Measurements from ENCODE around the gene ANKRD36B.
"Not testable (repeated sequence)": the region's sequence is repeated elsewhere in the genome, so short reads cannot be mapped to it uniquely, and the experiment has no call there.

The ANKRD36B gene

DNA sequence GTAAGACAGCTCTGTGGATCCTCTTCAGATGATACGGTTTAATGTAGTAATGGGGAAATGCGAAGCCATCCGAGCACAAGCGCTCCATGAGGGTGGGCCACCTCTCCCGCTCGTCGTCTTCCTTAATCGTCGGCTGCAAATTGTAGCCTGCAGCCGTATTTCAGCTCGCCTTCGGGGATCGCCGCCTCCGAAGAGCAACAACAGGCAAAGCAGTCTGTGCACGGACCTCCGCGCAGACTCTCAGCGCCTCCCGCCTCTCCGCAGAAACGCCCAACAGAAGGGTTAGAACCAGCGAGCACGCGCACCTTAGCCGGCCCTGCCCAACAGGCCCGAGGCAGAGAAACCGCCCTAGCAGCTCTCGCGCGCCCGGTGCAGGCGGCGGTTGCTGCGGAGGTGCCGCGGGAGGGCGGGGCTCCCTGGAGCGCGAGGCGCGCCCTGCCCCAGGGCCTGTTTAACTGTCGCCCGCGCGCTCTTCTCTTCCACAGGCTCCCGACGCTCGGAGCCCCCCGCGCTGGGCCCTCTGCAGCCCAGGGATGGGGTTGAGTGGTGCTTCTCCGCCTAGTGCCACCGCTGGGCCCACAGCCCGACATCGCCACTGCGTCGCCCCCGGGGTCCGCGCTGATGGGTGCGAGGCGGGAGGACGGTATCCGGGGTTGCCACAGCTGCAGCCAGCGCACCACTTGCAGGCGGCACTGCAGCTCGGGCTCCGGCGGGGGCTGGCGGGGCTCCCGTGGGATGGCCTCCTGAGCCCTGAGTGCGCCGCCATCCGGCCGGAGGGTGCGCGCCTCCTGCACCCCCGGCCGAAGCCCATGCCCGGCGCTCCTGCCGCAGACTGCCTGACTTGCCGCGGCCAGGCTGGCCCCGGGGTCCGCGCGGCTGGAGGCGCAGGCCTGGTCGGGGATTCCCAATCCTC is at the start of gene ANKRD36B:
ANKRD36B (minus strand) TSS at position 280 of the 913 bp plus-strand sequence; CDS start at position 88, 192 bp downstream.
- peak; percentile 3 for DNase-seq (ENCODE audit: low spot score)

DNA sequence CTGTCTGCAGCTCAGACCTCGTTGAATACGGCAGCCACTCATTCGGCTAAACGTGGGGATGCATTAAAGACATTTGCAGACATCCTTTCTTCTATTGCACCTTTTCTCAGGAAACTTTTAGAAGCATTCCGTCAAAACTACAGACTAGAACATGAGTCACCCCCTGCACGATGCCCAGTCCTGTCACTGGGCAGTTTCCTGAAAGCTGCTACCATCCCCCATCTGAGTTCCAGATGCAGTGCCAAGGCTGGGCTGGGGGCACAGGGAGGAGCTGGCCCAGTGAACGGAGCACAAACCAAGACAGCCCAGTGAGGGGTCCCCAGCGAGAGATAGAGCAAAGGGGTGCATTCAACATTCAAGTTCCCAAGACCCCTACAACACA is 36.4 kb upstream of the ANKRD36B start:
- not testable (repeated sequence) for DNase-seq (ENCODE audit: low spot score)

DNA sequence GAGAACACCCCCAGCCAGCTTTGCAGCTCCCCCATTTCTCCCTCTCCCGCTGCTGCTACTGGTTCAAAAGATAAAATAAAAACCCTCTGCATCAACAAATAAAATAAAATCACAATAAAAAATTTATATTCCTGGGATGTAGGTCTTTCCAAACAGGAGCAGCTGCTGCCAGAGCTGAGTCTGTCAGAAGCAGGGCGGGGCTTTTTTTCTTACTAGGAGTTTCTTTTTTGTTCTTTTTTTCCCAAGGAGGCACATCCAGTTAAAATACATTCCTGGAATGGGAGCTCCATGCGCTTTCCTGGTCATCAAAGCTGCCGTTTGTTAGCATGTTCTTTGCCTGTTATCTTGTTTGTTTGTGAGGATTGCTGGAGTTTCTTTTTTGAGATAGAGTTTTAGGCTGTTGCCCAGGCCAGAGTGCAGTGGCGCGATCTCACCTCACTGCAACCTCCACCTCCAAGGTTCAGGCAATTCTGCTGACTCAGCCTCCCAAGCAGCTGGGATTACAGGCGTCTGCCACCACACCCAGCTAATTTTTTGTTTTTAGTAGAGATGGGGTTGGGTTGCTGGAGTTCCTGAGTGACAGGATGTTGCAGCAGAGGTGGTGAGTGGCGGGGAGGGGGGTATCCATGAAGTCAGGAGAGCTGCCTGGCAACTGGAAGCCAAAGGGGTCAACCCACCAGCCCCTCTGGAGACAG is 35.8 kb upstream of the ANKRD36B start:
- DNase-seq (ENCODE audit: low spot score) = not testable (repeated sequence)

DNA sequence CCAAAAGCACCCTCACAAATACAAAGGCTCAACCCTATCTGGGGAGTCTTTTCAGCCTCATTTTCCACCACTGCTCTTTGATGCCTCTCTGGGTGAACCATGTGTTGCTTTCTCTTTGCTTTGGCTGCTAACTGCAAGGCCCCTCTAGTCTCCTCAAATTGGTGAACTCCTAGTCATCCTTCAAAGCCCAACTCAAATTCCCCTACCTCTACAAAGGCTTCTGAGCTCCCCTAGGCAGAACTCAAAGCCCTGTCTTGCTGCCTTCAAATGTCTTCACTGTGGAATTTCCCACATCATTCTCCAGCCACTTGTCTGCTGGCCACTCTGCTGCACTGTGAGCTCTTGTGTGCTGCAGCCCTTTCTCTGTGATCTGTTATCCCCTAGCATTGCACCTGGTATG is 33.3 kb upstream of the ANKRD36B start:
- not testable (repeated sequence) for DNase-seq (ENCODE audit: low spot score)

DNA sequence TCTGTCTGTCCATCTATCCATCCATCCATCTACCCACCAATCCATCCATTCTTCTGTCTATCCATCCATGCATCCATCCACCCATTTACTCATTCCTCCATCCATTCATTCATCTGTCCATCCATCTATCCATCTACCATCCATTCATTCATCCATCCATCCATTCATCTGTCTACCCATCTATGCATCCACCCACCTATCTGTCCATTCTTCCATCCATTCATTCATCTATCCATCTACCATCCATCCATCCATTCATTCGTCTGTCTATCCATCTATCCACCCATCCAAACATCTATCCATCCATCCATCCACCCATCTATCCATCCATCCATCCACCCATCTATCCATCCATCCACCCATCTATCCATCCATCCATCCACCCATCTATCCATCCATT is 30.8 kb upstream of the ANKRD36B start:
- DNase-seq (ENCODE audit: low spot score) = not testable (repeated sequence)

DNA sequence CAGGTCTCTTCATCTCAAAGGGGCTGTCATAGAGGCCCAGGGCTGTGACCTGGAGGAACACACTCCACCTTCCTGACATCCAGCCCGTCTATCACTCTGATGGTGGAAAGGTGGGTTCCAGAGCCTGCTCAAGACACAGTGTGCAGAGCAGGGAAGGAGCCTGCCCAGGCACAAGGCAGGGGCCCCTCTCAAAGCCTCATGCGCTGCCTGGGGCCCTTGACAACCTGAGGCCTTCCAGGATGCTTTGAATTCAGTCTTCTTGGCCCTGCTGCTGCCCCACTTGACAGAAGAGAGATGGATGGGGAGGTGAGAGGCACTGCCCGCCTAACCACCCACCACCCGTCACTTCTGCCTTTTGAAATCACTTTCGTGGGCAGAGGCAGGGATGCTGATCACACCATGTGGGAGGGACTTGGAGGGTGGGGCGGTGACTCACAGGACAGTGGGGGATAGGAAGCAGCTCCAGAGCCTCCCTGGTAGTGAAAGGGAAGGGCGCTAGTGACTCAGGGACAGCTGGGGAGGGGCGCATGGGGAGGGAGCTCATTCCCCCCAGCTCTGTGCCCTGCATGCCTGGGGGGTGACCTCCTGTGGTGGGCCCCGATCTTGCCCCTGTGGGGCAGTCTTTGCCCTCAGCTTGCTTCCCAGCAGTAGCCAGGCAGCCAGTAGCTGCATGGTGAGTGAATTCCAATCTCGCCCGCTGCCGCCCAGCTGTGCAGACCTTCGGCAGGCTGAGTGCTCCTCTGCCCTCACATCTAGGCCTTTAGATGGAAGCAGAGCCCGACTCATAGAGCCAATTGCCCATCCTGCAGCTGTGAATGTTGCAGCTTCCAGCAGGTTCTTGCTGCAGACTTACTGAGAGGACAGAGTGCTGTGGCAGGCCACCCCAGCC is 29.5 kb upstream of the ANKRD36B start:
- DNase-seq (ENCODE audit: low spot score) = not testable (repeated sequence)

DNA sequence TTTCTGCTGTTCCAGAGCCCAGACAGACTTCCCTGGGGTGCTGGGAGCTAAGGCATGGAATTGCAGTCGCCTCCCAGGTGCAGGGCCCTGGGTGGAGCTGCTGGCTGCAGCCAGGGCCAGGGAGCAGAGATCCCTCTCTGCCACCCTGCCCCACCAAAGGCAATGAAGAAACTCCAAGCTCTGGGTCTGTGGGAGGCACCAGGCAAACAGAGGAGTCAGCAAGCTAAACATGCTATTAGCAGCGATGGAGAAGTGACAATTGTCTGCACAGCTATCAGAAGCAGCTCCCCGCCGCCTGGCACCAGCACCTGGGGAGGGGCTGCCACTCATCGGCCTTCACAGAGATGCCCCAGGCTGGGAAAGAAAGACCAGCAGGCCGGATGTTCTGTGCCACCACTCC is 28.2 kb upstream of the ANKRD36B start:
- DNase-seq (ENCODE audit: low spot score) = no peak

DNA sequence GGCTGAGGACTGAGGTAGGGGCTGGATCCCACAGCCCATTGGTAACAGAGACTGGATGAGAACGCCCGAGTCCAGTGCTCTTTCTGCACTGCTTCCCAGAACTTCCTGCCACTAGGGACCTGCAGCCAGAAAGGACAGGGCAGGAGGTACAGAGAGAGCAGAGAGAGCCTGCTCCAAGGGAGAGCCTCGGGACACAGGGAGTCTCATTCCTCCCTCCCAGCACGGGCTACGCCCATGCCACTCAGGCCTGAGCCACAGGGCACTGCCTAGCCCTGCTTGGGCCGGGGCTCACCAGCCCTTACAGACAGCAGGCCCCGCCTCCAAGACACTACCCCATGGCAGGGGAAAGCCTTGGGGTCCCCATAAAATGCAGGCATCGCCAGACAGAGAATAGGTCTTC is 26.1 kb upstream of the ANKRD36B start:
- DNase-seq (ENCODE audit: low spot score) = not testable (repeated sequence)

DNA sequence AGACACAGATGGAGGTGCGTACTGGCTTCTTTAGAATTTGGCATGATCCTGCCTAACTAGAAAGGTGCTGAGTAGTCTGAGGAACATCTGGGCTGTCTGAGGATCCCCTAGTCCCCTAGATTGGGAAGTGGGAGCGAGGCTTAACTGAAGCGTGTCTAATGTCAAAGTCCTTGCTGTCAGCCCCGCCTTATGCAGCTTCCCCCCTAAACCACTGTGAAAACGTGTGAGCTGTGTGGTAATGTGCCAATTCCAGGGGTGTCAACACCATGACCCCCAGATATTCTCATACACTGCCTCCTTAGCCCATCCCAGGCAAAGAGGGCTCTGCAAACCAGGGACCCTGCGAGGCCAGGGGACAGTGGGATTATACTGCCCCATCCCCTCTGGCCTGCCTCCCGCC is 22.2 kb upstream of the ANKRD36B start:
- not testable (repeated sequence) for DNase-seq (ENCODE audit: low spot score)

DNA sequence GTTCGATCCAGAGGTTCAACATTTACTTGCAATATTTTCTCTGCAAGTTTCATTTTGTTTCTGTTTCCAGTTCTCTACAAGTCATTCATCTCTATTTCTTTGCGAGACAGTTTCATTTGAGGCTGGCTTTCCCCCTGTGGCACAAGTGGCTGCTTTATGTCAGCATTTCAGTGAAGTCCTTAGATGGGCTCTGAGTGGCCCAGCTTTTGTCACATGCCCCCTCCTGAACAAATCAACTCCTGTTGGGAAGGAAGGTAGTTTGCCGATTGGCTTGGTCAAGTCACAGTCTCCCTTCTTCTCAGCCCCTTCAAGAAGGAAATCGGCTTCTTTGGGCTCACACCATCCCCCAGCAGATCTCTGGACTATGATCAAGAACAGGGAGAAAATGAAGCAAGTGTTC is 19.1 kb upstream of the ANKRD36B start:
- DNase-seq (ENCODE audit: low spot score) = not testable (repeated sequence)

DNA sequence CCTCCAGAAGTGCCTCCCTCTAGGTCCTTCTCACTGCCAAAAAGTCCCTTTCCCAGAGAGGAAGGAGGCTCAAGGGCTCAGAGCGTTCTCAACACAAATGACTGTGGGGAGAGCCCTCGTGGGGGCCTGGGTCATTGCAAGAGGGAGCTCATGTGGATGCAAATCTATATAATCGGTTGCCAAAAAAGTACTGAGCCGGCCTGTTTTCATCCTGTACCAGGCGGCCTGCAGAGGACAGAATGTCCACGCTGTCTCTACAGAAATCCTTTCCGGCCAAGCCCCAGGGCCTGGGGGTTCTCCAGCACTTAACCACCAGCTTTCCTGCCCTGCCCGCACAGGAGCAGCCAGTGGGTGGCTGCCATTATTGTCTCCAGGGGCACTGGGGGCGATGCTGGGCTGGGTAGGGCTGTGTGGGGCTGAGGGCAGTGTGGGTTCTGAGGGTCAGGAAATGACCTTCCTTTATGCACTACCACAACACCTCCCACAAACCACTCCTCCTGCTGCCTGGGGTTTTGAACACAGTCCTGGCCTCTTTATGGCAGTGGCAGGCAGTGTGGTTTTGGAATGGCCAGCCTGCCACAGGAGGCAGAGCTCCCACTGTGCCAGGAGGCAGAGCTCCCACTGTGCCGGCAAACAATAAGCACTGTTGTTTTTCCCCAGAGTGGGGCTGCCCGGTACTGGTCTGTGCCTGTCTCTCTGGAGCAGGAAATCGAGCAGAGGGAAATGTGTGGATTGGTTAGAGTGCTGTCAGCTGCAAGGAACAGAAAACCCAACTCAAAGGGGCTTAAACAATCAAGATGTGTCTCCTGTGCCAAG is 16.1 kb upstream of the ANKRD36B start:
- not testable (repeated sequence) for DNase-seq (ENCODE audit: low spot score)

DNA sequence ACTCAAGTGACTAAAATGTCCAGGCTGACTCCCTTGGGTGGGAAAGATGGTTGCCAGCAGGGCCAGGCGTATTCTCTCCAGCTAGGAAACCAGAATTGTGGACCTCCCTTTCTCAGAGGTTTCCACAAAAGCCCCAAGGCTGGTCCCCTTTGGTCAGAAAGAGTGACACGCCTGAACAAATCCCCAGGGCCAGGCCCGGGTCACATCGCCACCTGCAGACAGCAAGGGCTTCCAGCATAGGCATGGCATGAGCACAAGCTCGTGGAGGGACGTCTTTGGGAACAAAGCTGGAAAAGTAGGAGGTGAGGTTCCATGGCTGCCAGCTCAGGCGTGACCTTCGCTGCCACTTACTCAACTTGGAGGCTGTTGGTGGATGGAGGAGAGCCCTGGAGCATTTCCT is 15.4 kb upstream of the ANKRD36B start:
- not testable (repeated sequence) for DNase-seq (ENCODE audit: low spot score)

DNA sequence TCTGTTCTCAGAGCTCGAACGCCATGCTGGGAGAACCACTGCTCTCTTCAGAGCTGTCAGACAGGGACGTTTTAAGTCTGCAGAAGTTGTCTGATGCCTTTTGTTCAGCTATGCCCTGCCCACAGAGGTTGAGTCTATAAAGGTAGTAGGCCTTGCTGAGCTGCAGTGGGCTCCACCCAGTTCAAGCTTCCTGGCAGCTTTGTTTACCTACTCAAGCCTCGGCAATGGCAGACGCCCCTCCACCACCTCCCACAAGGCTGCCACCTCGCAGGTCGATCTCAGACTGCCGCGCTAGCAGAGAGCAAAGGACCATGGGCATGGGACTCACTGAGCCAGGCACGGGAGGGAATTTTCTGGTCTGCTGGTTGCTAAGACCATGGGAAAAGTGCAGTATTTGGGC is 11.9 kb upstream of the ANKRD36B start:
- not testable (repeated sequence) for DNase-seq (ENCODE audit: low spot score)

DNA sequence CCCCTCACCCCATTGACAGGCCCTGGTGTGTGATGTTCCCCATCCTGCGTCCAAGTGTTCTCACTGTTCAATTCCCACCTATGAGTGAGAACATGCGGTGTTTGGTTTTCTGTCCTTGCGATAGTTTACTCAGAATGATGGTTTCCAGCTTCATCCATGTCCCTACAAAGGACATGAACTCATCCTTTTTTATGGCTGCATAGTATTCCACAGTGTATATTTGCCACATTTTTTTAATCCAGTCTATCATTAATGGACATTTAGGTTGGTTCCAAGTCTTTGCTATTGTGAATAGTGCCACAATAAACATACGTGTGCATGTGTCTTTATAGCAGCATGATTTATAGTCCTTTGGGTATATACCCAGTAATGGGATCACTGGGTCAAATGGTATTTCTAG is 6.5 kb upstream of the ANKRD36B start:
- not testable (repeated sequence) for DNase-seq (ENCODE audit: low spot score)

DNA sequence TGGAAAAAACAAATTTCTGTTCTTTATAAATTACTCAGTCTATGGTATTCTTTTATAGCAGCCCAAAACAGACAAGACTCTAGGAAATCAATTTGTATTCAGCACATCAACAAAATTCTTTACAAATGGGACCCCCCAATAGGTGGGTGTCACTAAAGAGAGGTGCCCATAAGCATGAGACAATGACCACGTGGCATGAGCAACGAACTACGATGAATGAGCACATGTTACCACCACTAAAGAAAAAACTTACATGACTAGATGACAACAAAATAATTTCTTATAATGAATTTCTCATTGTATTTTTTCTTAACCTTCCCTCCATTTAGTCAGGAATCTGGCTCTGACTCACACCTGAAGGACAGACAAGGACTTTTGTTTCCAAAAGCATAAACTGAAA is 3.8 kb upstream of the ANKRD36B start:
- not testable (repeated sequence) for DNase-seq (ENCODE audit: low spot score)

DNA sequence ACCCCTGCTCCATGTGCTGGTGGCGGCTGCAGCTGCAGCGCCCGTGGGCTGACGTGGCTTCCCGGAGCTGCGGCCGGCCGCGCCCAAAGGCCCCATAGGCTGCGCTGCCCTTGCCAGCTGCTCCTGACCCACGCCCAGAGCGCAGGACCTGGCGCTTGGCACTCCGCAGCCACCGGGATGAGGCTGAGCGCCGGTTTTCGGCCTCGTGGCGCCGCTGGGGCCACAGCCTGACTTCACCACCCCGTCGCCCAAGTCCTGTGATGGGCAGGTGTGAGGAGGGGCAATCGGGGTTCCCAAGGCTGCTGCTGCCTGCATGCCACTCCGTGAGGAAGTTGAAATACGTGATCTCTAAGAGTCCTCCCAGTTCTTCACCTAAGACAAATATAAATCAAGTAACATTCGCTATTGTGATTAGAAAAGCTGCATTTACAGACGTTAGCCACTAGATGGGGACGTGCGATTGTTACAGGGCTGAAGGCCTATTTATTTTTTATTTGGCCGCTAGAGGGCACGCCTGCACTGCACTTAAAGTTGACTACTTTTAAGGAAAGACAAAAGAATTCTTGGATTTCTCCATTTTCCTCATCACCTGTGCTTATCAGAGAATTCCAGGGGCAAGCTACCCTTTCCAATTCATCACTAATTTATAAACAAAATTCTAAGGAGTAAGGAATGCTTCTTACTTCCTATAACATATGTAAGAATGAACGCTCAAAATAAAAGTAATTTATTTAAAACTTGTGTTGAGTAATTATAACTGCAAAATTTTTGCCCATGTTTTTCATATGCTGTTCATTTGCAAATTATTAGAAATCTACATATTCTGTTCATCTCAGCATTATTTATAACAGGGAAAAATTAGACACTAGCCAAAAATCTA is 1.1 kb upstream of the ANKRD36B start:
- DNase-seq (ENCODE audit: low spot score) = peak; percentile 17

DNA sequence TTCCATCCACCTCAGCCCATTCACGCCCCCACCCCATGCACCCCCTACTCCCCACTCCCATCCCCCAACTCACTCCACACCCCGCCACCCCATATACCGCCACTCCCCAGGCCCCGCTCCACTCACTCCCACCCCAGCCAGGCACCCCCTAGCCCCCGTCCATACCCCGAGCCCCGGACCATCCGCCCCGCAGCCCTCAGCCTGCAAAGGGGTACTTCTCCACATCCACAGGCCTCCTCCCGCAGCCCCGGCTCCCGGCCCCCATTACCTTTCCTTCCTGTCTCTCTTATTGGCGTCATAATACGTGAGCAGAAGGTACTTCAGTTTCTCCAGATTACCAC is 450 bp downstream of the ANKRD36B start:
- not testable (repeated sequence) for DNase-seq (ENCODE audit: low spot score)

DNA sequence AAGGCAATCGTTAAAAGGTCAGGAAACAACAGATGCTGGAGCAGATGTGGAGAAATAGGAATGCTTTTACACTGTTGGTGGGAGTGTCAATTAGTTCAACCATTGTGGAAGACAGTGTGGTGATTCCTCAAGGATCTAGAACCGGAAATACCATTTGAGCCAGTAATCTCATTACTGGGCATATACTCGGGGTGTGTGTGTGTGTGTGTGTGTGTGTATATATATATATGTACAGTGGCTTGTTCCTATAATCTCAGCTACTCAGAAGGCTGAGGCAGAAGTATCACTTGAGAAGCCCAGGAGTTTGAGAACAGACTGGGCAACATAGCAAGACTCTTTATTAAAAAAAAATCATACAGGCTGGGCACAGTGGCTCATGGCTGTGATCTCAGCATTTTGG is 24.0 kb downstream of the ANKRD36B start:
- DNase-seq (ENCODE audit: low spot score) = not testable (repeated sequence)

DNA sequence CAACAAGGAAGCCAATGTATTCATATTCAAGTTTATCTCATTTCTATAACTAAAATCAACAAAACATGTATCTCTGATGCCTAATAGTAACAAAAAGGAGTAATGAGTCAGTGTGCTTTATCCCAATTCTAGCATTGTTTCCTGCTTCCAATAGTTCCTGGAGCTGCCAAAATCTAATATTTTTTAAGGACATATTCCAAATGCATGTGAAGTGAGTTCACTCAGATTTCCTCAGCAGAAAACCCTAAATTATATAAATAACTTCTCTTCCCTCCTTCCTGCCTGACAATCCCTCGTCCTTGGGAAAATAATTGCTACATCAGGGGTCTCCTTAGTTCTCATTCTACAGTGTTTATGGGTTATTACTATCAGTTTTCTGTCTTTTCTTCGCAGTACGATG is 37.3 kb downstream of the ANKRD36B start:
- not testable (repeated sequence) for DNase-seq (ENCODE audit: low spot score)

DNA sequence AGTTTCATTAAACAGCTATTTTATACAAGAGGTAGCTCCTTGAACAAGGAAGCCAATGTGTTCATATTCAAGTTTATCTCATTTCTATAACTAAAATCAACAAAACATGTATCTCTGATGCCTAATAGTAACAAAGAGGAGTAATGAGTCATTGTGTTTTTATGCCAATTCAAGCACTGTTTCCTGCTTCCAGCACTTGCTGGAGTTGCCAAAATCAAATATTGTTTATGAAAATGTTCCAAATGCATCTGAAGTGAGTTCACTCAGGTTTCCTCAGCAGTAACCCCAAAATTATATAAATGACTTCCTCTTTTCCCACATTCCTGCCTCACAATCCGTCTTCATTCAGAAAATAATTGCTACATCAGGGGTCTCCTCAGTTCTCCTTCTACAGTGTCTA is 39.2 kb downstream of the ANKRD36B start:
- DNase-seq (ENCODE audit: low spot score) = not testable (repeated sequence)
